Myocyte (in vitro differentiated cells): ENCODE measurements around the gene AMPH. TPM values are rescaled to one million over a fixed set of nuclear protein-coding genes. Genes with fewer than 3 reads are reported as not detected.

Experiments used
- DNase-seq: peaks from one replicate; pipeline ENCODE4 v3.0.0-alpha.2; 2012; ENCODE audit warnings: low read depth
- polyA plus RNA-seq: library from polyadenylated mRNA; unstranded; fragments of >200 nt; gene quantifications from one replicate; pipeline ENCODE4 v1.2.1, GENCODE V29; 2012; ENCODE audit warnings: missing spikeins
- total RNA-seq: library from RNA; depleted of rRNA; stranded (reverse); fragments of >200 nt; gene quantifications from 2 replicates; pipeline ENCODE4 v1.2.3, GENCODE V29; 2014

The AMPH gene
- total RNA-seq = not detected in 2 replicates
- 0.03 TPM for polyA plus RNA-seq

GRCh38 chr7:38630720-38631673 is at the start of gene AMPH:
Gene AMPH, minus strand, starts transcription at chr7:38631373. Its CDS starts 22 bp downstream, at chr7:38631351.
- DNase-seq = peak; percentile 10

GRCh38 chr7:38679419-38679818 is 48.2 kb upstream of the AMPH start:
- DNase-seq = no peak

DNA sequence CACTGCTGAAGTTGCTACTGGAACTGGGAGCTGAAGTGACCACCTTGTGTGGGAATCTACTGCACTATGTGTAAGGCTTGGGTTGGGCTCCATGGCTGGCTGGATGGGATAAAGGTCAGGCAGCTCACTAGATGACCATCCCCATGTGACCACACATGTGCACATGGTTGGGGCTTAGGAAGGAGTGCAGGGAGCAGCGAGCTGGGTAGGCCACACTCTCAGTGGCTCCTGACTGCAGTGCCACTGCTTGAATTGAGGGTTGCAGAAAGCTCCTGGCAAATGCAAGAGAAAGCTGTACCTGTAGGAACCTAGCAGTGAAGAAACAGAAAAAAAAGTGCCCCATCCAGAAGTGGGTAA is 47.5 kb upstream of the AMPH start:
- no peak for DNase-seq

- no peak for DNase-seq
Measured at GRCh38 chr7:38677981-38678697, 47.0 kb upstream of the AMPH start.

GRCh38 chr7:38675494-38676106 is 44.4 kb upstream of the AMPH start:
- no peak for DNase-seq

- DNase-seq = no peak
Measured at GRCh38 chr7:38674513-38674912, 43.3 kb upstream of the AMPH start.

DNA sequence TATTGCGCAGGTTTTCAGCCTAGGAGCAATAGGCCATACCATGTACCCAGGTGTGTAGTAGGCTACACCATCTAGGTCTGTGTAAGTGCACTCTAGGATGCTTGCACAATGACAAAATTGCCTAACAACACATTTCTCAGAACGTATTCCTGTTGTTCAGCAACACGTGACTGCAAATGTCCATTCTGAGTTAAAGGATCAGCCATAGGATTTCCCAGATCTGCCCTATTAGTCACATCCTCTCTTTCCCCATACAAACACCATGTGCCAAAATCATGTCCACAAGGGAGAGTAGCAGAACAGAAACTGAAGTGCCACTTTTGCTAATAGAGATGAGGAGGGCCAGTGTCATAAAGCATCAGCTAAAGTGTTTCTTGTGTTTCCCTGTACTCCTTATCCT is 42.6 kb upstream of the AMPH start:
- DNase-seq = peak; percentile 15

- no peak for DNase-seq
Measured at GRCh38 chr7:38671911-38672905, 41.0 kb upstream of the AMPH start.

GRCh38 chr7:38669965-38670520 is 38.9 kb upstream of the AMPH start:
- DNase-seq = no peak

DNA sequence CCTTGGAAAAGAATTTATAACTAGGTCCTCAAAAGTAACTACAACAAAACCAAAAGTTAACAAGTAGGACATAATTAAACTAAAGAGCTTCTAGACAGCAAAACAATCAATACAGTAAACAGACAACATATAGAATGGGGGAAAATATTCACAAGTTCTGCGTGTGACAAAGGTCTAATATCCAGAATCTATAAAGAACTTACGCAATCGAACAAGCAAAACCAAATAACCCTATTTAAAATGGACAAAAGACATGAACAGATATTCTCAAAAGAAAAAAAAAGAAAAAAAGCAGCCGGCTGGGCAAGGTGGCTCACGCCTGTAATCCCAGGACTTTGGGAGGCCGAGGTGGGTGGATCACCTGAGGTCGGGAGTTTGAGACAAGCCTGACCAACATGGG is 33.8 kb upstream of the AMPH start:
- no peak for DNase-seq

- peak; percentile 41 for DNase-seq
Measured at GRCh38 chr7:38660427-38661099, 29.4 kb upstream of the AMPH start.

GRCh38 chr7:38659931-38660330 is 28.8 kb upstream of the AMPH start:
- DNase-seq = no peak

DNA sequence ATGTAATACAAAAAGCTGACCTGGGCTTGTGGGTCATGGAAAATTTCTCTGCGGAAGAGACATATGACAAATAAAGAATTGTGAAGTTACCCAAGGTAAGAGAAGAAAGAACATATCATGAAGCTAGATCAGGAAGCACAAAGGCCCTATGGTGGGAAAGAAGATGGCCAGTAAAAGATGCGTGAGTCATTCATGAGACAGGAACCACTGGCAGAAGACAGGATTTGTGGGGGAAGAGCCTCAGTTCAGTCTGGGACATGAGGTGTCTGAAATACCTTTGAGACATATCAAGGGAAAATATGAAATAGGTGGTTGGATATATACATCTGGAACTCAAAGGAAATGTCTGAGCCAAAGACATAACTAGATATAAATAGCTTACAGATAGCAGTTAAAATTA is 27.7 kb upstream of the AMPH start:
- DNase-seq = no peak

- DNase-seq = no peak
Measured at GRCh38 chr7:38656968-38657367, 25.8 kb upstream of the AMPH start.

- peak; percentile 27 for DNase-seq
Measured at GRCh38 chr7:38655833-38656774, 24.9 kb upstream of the AMPH start.

GRCh38 chr7:38637957-38638356 is 6.8 kb upstream of the AMPH start:
- no peak for DNase-seq

DNA sequence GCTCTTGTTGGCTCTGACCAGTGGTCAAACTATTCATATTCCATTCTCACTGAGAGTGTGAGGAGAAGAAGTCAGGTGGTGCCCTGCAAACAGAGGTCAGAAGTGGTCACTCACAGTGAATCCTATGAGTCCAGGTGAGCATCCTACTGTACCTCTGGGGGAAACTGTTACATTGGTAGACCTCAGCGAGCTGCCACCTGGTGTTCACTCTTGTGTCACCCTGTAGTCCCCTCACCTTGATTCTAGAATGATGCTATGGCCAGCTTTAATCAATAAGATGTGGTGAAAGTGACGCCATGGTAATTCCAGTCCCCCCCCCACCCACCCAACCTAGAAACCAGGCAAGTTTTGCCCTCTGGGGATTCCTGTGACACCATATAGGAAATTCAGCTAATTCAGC is 1.2 kb upstream of the AMPH start:
- no peak for DNase-seq

- peak; percentile 2 for DNase-seq
Measured at GRCh38 chr7:38629651-38630510, 1.3 kb downstream of the AMPH start.
